Liver (tissue), 3 donors: Measurements from ENCODE around the gene MAOA.

Experiments
- EGR1 ChIP-seq, 2 donors: IDR thresholded peaks; 2 replicates each; pipeline ENCODE4 v1.6.1; 2016 to 2018; ENCODE audit warnings: antibody characterized with exemption in 2 of 2, low read depth in 2 of 2
- HNF4G ChIP-seq: IDR thresholded peaks from 2 replicates; pipeline ENCODE4 v1.6.1; 2016; ENCODE audit warnings: antibody characterized with exemption
- JUND ChIP-seq, 2 donors: IDR thresholded peaks; 2 replicates each; pipeline ENCODE4 v1.6.1; 2016; ENCODE audit warnings: antibody characterized with exemption in 2 of 2
- TAF1 ChIP-seq: conservative IDR thresholded peaks from 2 replicates; pipeline ENCODE4 v1.6.1; 2016; ENCODE audit warnings: antibody characterized with exemption, mild to moderate bottlenecking
- YY1 ChIP-seq: IDR thresholded peaks from 2 replicates; pipeline ENCODE4 v1.6.1; 2016; ENCODE audit warnings: antibody characterized with exemption, mild to moderate bottlenecking
- TF ChIP-seq, protein P1 (sequence below): fragments of 150-350 bp; IDR thresholded peaks from 2 replicates; pipeline ENCODE4 v1.5.1; 2017; ENCODE audit warnings: improper control_type of control experiment, low read depth, low read length; ENCODE audit not compliant: missing input control
- TF ChIP-seq, protein P2 (sequence below): IDR thresholded peaks from 2 replicates; pipeline ENCODE4 v1.6.1; 2016; ENCODE audit warnings: antibody characterized with exemption, mild to moderate bottlenecking
- TF ChIP-seq, protein P3 (sequence below): IDR thresholded peaks from 2 replicates; pipeline ENCODE4 v1.6.1; 2016; ENCODE audit warnings: antibody characterized with exemption
- donor health status: healthy.
- donor health status: healthy.

DNA sequence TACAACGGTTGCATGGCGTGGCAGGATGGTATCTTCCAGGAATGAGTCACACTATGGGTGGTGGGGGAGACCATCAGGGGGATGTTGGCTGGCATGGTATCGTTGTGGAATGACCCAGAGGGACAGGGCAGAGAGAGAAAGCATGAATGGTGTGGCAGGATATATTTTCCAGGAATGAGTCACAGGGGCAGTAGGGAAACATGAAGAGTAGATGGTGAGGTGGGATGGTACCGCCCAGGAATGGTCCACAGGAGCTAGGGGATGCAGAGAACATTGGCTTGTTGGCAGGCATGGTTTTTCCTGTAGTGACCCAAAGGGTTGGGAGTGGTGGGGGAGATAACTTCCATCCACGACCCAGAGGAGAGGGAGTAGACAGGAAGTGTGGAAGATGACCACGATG lies 62.4 kb downstream of the MAOA start:
- TF ChIP-seq, protein P1, sequence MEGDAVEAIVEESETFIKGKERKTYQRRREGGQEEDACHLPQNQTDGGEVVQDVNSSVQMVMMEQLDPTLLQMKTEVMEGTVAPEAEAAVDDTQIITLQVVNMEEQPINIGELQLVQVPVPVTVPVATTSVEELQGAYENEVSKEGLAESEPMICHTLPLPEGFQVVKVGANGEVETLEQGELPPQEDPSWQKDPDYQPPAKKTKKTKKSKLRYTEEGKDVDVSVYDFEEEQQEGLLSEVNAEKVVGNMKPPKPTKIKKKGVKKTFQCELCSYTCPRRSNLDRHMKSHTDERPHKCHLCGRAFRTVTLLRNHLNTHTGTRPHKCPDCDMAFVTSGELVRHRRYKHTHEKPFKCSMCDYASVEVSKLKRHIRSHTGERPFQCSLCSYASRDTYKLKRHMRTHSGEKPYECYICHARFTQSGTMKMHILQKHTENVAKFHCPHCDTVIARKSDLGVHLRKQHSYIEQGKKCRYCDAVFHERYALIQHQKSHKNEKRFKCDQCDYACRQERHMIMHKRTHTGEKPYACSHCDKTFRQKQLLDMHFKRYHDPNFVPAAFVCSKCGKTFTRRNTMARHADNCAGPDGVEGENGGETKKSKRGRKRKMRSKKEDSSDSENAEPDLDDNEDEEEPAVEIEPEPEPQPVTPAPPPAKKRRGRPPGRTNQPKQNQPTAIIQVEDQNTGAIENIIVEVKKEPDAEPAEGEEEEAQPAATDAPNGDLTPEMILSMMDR: no peak
- TF ChIP-seq, protein P2, sequence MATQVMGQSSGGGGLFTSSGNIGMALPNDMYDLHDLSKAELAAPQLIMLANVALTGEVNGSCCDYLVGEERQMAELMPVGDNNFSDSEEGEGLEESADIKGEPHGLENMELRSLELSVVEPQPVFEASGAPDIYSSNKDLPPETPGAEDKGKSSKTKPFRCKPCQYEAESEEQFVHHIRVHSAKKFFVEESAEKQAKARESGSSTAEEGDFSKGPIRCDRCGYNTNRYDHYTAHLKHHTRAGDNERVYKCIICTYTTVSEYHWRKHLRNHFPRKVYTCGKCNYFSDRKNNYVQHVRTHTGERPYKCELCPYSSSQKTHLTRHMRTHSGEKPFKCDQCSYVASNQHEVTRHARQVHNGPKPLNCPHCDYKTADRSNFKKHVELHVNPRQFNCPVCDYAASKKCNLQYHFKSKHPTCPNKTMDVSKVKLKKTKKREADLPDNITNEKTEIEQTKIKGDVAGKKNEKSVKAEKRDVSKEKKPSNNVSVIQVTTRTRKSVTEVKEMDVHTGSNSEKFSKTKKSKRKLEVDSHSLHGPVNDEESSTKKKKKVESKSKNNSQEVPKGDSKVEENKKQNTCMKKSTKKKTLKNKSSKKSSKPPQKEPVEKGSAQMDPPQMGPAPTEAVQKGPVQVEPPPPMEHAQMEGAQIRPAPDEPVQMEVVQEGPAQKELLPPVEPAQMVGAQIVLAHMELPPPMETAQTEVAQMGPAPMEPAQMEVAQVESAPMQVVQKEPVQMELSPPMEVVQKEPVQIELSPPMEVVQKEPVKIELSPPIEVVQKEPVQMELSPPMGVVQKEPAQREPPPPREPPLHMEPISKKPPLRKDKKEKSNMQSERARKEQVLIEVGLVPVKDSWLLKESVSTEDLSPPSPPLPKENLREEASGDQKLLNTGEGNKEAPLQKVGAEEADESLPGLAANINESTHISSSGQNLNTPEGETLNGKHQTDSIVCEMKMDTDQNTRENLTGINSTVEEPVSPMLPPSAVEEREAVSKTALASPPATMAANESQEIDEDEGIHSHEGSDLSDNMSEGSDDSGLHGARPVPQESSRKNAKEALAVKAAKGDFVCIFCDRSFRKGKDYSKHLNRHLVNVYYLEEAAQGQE: no peak
- no peak for TF ChIP-seq HNF4G
- no peak for TF ChIP-seq YY1
- TF ChIP-seq JUND (IDR thresholded peaks at IDR 0.05): no peak
- TF ChIP-seq, protein P3, sequence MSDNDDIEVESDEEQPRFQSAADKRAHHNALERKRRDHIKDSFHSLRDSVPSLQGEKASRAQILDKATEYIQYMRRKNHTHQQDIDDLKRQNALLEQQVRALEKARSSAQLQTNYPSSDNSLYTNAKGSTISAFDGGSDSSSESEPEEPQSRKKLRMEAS: no peak
- TF ChIP-seq TAF1: no peak
- no peak for TF ChIP-seq EGR1 (IDR thresholded peaks at IDR 0.05; ENCODE audit: low read depth in 2 of 2)
